GM12801 (cell line): Measurements from ENCODE around the gene RNF182.

Source experiments
- CTCF ChIP-seq: IDR thresholded peaks from one replicate; pipeline ENCODE4 v1.5.1; 2011; ENCODE audit warnings: control low read depth; ENCODE audit not compliant: insufficient read length; ENCODE audit errors: extremely low read depth

The RNF182 gene

DNA sequence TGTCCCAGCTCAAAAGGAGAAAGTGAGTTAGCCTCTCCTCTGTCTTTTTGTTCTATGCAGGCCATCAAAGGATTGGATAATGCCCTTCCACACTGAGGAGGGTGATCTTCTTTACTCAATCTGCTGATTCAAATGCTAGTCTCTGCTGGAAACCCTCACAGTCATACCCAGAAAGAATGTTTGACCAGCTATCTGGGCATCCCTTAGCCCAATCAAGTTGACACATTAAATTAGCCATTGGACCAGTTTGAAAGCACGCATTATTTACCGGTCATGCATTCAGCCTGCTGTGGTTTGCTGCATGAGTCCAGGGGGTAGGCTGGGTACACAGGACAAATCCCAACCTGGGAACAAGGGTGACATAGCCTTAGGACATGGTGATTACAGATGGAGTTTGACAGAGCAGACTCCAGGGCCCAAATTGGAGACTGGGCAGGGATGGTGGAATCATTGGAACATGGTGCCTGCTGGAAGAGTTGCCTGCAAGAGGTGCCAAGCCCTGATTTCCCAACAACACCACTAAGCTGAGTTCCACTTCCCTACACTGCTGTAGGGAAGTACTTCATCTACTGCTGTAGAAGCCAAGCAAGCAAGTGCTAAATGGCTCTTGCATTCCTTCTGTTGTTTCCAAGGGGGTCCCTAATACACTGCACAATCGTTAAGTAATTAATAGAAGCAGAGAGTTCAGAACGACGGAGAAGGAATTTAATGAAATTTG, 87.7 kb downstream of the RNF182 start:
- TF ChIP-seq CTCF = no peak

DNA sequence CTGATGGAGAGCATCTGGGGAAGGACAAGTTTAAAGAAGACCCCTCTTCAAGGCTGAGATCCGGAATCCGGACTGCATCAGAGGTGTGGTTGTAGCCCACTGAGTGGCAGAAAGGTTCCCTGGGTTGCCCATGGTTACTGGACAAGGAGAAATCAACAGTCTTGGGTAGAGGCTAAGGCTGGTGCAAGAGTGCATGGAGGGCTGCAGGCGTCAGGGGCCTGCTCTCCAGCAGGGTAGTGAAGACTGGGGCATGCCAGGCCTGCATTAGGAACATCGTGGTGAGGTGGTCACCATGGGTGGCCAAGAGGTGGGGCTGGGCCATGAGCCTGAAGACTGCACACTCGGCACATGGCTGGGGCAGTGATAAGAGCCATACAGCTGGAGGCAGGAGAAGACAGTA, 91.2 kb downstream of the RNF182 start:
- TF ChIP-seq CTCF = no peak

- TF ChIP-seq CTCF = no peak
These were observed 91.7 kb downstream of the RNF182 start for GRCh38 chr6:14016432-14016831.

- no peak for TF ChIP-seq CTCF
These were observed 92.3 kb downstream of the RNF182 start for GRCh38 chr6:14016935-14017625.

DNA sequence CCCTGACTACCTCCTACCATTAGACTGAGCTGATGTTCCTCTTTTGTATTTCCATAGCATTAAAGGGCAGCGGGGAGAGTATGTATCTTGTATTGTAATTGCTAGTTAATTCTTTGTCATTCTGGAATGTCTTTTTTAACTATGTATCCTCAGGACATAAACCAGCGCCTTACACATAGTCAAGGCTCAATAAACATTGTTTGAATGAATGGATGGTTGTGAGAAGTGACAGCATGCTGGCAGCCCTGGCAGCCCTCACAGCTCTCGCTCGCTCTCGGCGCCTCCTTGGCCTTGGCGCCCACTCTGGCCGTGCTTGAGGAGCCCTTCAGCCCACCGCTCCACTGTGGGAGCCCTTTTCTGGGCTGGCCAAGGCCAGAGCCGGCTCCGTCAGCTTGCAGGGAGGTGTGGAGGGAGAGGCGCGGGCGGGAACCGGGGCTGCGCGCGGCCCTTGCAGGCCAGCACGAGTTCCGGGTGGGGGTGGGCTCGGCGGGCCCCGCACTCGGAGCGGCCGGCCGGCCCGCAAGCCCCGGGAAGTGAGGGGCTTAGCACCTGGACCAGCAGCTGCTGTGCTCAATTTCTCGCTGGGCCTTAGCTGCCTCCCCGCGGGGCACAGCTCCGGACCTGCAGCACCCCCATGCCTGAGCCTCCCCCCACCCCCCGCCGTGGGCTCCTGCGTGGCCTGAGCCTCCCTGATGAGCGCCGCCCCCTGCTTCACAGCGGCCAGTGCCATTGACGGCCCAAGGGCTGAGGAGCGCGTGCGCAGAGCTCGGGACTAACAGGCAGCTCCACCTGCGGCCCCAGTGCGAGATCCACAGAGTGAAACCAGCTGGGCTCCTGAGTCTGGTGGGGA, 93.1 kb downstream of the RNF182 start:
- TF ChIP-seq CTCF = no peak

GRCh38 chr6:14020551-14020950, 95.8 kb downstream of the RNF182 start:
- no peak for TF ChIP-seq CTCF

DNA sequence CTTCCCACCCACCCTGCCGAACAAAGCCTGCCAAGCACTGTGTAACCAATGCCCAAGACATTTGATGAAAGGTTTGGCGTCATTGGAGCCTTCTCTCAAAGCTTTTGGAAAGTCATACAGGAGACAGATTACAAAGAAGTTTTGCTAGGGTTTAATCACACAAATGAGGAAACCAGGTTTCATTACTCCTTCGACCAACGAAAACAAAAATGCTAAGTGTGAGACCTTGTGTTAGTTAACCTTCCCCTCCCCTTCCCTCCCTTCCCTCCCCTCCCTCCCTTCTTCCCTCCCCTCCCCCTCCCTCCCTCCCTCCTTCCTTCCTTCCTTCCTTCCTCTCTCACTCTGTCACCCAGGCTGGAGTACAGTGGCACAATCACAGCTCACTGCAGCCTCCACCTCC, 96.7 kb downstream of the RNF182 start:
- no peak for TF ChIP-seq CTCF
